CD14-positive monocyte (primary cell): ENCODE results near the gene PUS1. TPM values are rescaled to one million over a fixed set of nuclear protein-coding genes. Genes with fewer than 3 reads are reported as not detected.

Experiments used
- DNase-seq, 3 donors: peaks; one replicate each; pipeline ENCODE4 v3.0.0-alpha.2; 2011 to 2022
- H2AFZ ChIP-seq: 2 replicates; pipeline ENCODE4 v1.6.0; 2012; ENCODE audit warnings: mild to moderate bottlenecking, low read depth, low read length, inconsistent platforms; ENCODE audit not compliant: insufficient read depth, poor library complexity, severe bottlenecking
- H3K27ac ChIP-seq, 2 donors: 1 replicate in 1 of 2; 2 replicates in 1 of 2; pipeline ENCODE4 v1.5.1; 2012 to 2013; ENCODE audit warnings: low read length in 2 of 2, control low read depth in 1 of 2, inconsistent platforms in 1 of 2, low read depth in 1 of 2, mild to moderate bottlenecking in 1 of 2
- H3K27me3 ChIP-seq, 2 donors: one replicate each; pipeline versions ENCODE4 v1.6.0 to v1.6.1; 2011 to 2013; ENCODE audit warnings: low read length in 2 of 2; ENCODE audit not compliant: control insufficient read depth in 2 of 2, insufficient read depth in 2 of 2
- H3K36me3 ChIP-seq, 2 donors: replicated peaks in 1 of 2; 1 replicate in 1 of 2; 2 replicates in 1 of 2; pipeline versions ENCODE4 v1.5.1 to v1.6.1; 2012 to 2013; ENCODE audit warnings: low read length in 2 of 2, control low read depth in 1 of 2, inconsistent platforms in 1 of 2, mild to moderate bottlenecking in 1 of 2; ENCODE audit not compliant: insufficient read depth in 2 of 2, control insufficient read depth in 1 of 2
- H3K4me1 ChIP-seq, 2 donors: 1 replicate in 1 of 2; 2 replicates in 1 of 2; pipeline versions ENCODE4 v1.5.1 to v1.6.1; 2012 to 2013; ENCODE audit warnings: low read length in 2 of 2, control low read depth in 1 of 2, inconsistent platforms in 1 of 2, mild to moderate bottlenecking in 1 of 2, moderate library complexity in 1 of 2; ENCODE audit not compliant: insufficient read depth in 2 of 2, control insufficient read depth in 1 of 2
- H3K4me2 ChIP-seq: replicated peaks from 2 replicates; pipeline ENCODE3; 2012; ENCODE audit warnings: low read length, moderate library complexity, mild to moderate bottlenecking; ENCODE audit not compliant: poor library complexity, severe bottlenecking; ENCODE audit errors: extremely low read depth
- H3K4me3 ChIP-seq, 3 experiments: fragments of 200-600 bp in 1 of 3; sonication (generic) in 1 of 3; replicated peaks in 1 of 3; 1 replicate in 2 of 3; 2 replicates in 1 of 3; pipeline ENCODE4 v1.5.1; 2011 to 2013; ENCODE audit warnings: low read length in 3 of 3, mild to moderate bottlenecking in 3 of 3, control low read depth in 2 of 3, low read depth in 2 of 3, inconsistent platforms in 1 of 3, moderate library complexity in 1 of 3
- H3K79me2 ChIP-seq: 2 replicates; pipeline ENCODE4 v1.6.0; 2012; ENCODE audit warnings: mild to moderate bottlenecking, control low read depth, inconsistent platforms, low read length, moderate library complexity; ENCODE audit not compliant: insufficient read depth
- H3K9ac ChIP-seq: 2 replicates; pipeline ENCODE4 v1.6.0; 2017; ENCODE audit warnings: low read length, mild to moderate bottlenecking; ENCODE audit not compliant: insufficient read depth, poor library complexity, severe bottlenecking
- H3K9me3 ChIP-seq, 2 donors: replicated peaks in 1 of 2; 1 replicate in 1 of 2; 2 replicates in 1 of 2; pipeline versions ENCODE4 v1.5.1 to v1.6.1; 2012 to 2013; ENCODE audit warnings: low read length in 2 of 2, control low read depth in 1 of 2; ENCODE audit not compliant: control insufficient read depth in 1 of 2, insufficient read depth in 1 of 2
- H4K20me1 ChIP-seq: 2 replicates; pipeline ENCODE4 v1.6.0; 2012; ENCODE audit warnings: mild to moderate bottlenecking, low read length, control low read depth, moderate library complexity; ENCODE audit not compliant: insufficient read depth
- H3K27ac Mint-ChIP-seq, 7 donors: one replicate each; pipeline ENCODE4 v1.8.0; 2020; ENCODE audit warnings: mild to moderate bottlenecking in 7 of 7, mixed read lengths in 7 of 7, moderate library complexity in 6 of 7, inconsistent platforms in 2 of 7
- H3K27me3 Mint-ChIP-seq, 3 donors: one replicate each; pipeline ENCODE4 v1.8.0; 2021 to 2022; ENCODE audit warnings: low read depth in 3 of 3, mild to moderate bottlenecking in 3 of 3, mixed read lengths in 3 of 3, moderate library complexity in 3 of 3, inconsistent platforms in 1 of 3
- H3K36me3 Mint-ChIP-seq, 2 donors: one replicate each; pipeline ENCODE4 v1.8.0; 2020; ENCODE audit warnings: mixed read lengths in 2 of 2, inconsistent platforms in 1 of 2, mild to moderate bottlenecking in 1 of 2
- H3K4me1 Mint-ChIP-seq: one replicate; pipeline ENCODE4 v1.8.0; 2020; ENCODE audit warnings: mild to moderate bottlenecking, mixed read lengths
- H3K4me3 Mint-ChIP-seq, 2 donors: one replicate each; pipeline ENCODE4 v1.8.0; 2020; ENCODE audit warnings: mild to moderate bottlenecking in 2 of 2, mixed read lengths in 2 of 2, moderate library complexity in 1 of 2
- H3K9me3 Mint-ChIP-seq, 7 donors: one replicate each; pipeline ENCODE4 v1.8.0; 2020 to 2022; ENCODE audit warnings: mixed read lengths in 7 of 7, mild to moderate bottlenecking in 6 of 7, moderate library complexity in 6 of 7, inconsistent platforms in 2 of 7
- CTCF ChIP-seq: fragments of 200-600 bp; IDR thresholded peaks from one replicate; pipeline ENCODE4 v1.8.0; 2022; ENCODE audit warnings: antibody characterized with exemption, mild to moderate bottlenecking
- WGBS: methylation state at CpG from one replicate; pipeline ENCODE4 v1.1.5; 2013; ENCODE audit warnings: missing lambda C conversion rate; ENCODE audit not compliant: insufficient coverage; 5-methylcytosine and 5-hydroxymethylcytosine counted together
- intact Hi-C, 2 donors: fragments of 100-400 bp; cut with micrococcal nuclease; formaldehyde crosslinking; loops; one replicate each; pipeline versions ENCODE4 v1.15.0 to v1.15.1; 2023
- polyA plus RNA-seq, 3 donors: library from polyadenylated mRNA; depleted of rRNA in 1 of 3; unstranded in 2 of 3; stranded (reverse) in 1 of 3; fragments of 300-500 nt in 2 of 3; fragments of >200 nt in 1 of 3; fragmentation: Illumina TruSeq in 2 of 3; gene quantifications; 1 replicate in 2 of 3; 2 replicates in 1 of 3; pipeline ENCODE4 v1.2.3, GENCODE V29; 2012 to 2021

Gene PUS1
- polyA plus RNA-seq, 3 donors = 5.1 to 30.9 (median 6.9) TPM

GRCh38 chr12:131988054-131988796 lies 59.1 kb downstream of the PUS1 start:
- H3K36me3 ChIP-seq = peaks cover 54 to 78% of the 10 kb centered on the region in 2 donors
- H3K9me3 ChIP-seq = no peaks in the 10 kb centered on the region
- H3K4me2 ChIP-seq = no peak overlapping the region
- no peak overlapping the region for H2AFZ ChIP-seq
- H3K27ac ChIP-seq = no peak overlapping the region
- no peaks in the 10 kb centered on the region for H3K27me3 Mint-ChIP-seq
- H4K20me1 ChIP-seq = no peaks in the 10 kb centered on the region
- peaks cover 35% of the 10 kb centered on the region for H3K4me1 Mint-ChIP-seq
- H3K79me2 ChIP-seq = no peaks in the 10 kb centered on the region
- no peak overlapping the region for H3K4me3 ChIP-seq
- peaks cover 68 to 70% of the 10 kb centered on the region in 2 donors for H3K36me3 Mint-ChIP-seq
- H3K27me3 ChIP-seq = no peaks in the 10 kb centered on the region
- peak overlapping the region in 4 of 7 donors; percentile 14 to 53 (median 22) for H3K27ac Mint-ChIP-seq
- H3K9me3 Mint-ChIP-seq = peaks cover 0 to 2% (median 0%) of the 10 kb centered on the region in 7 donors
- 98% methylated on average over 3 of the region's 8 CpGs for WGBS
- no peak for TF ChIP-seq CTCF
- intact Hi-C loops = no loop called here
- H3K4me3 Mint-ChIP-seq = no peak overlapping the region
- DNase-seq = no peak
- peaks cover 31 to 35% of the 10 kb centered on the region in 2 donors for H3K4me1 ChIP-seq
- no peak overlapping the region for H3K9ac ChIP-seq

GRCh38 chr12:131989021-131989420 lies 59.9 kb downstream of the PUS1 start:
- Histone ChIP-seq H3K36me3 (peaks cover 58 to 79% of the 10 kb centered on the region in 2 donors), H3K4me1 (peaks cover 28 to 29% of the 10 kb centered on the region in 2 donors), H3K4me2 (no peak overlapping the region), H4K20me1 (no peaks in the 10 kb centered on the region), H3K79me2 (no peaks in the 10 kb centered on the region), H2AFZ (no peak overlapping the region), H3K27ac (no peak overlapping the region), H3K27me3 (no peaks in the 10 kb centered on the region), H3K9me3 (no peaks in the 10 kb centered on the region), H3K9ac (no peak overlapping the region), H3K4me3 (no peak overlapping the region)
- Mint-ChIP-seq H3K9me3 (peaks cover 0 to 2% (median 0%) of the 10 kb centered on the region in 7 donors), H3K36me3 (peaks cover 72% of the 10 kb centered on the region in 2 donors), H3K4me1 (peaks cover 29% of the 10 kb centered on the region), H3K27me3 (no peaks in the 10 kb centered on the region), H3K27ac (peak overlapping the region in 1 of 7 donors; percentile 53), H3K4me3 (no peak overlapping the region)
- DNase-seq = no peak
- no peak for TF ChIP-seq CTCF
- intact Hi-C loops = no loop called here
- WGBS = 97% methylated on average over 4 of the region's 12 CpGs
